Activated CD4-positive, alpha-beta T cell treated with anti-CD3 and anti-CD28 coated beads, Interleukin-2, Interleukin-4, amounts not matched to agents 100 ng/mL and 50 ng/mL, durations not matched to agents 16 hours and 8 hours (primary cell): ENCODE results near the gene OR1L1.

Experiments
- DNase-seq: peaks from one replicate; pipeline ENCODE4 v3.0.0-alpha.2; 2020; ENCODE audit warnings: low spot score

OR1L1 gene

GRCh38 chr9:122661416-122661815, at the start of gene OR1L1:
Gene OR1L1 (plus strand): TSS chr9:122661716. CDS start chr9:122661716, 0 bp downstream.
- no peak for DNase-seq

- no peak for DNase-seq
Measured at GRCh38 chr9:122614362-122614761, 47.2 kb upstream of the OR1L1 start, which contains the start of gene OR1Q1. Gene OR1Q1 (plus strand): TSS chr9:122614738. CDS start chr9:122614738, 0 bp downstream.

- no peak for DNase-seq
Measured at GRCh38 chr9:122619996-122620395, 41.5 kb upstream of the OR1L1 start.

GRCh38 chr9:122642226-122642625, 19.3 kb upstream of the OR1L1 start:
- DNase-seq = no peak

GRCh38 chr9:122656378-122656777, 5.1 kb upstream of the OR1L1 start:
- no peak for DNase-seq

- no peak for DNase-seq
Measured at GRCh38 chr9:122657527-122657926, 4.0 kb upstream of the OR1L1 start, which contains the start of gene OR1B1. Gene OR1B1 (minus strand): TSS chr9:122657627.

- DNase-seq = no peak
Measured at GRCh38 chr9:122672481-122672880, 11.0 kb downstream of the OR1L1 start.

- DNase-seq = no peak
Measured at GRCh38 chr9:122684851-122685250, 23.3 kb downstream of the OR1L1 start.

GRCh38 chr9:122695696-122696095, 34.2 kb downstream of the OR1L1 start:
- no peak for DNase-seq
